Measurements from ENCODE around the gene ZNF653. TPM values are rescaled to one million over a fixed set of nuclear protein-coding genes. Genes with fewer than 3 reads are reported as not detected.
"Not testable (repeated sequence)": the region's sequence is repeated elsewhere in the genome, so short reads cannot be mapped to it uniquely, and the experiment has no call there.

Gene ZNF653
- total RNA-seq, 1 donor from 2014 or later, result 13.4 TPM

DNA sequence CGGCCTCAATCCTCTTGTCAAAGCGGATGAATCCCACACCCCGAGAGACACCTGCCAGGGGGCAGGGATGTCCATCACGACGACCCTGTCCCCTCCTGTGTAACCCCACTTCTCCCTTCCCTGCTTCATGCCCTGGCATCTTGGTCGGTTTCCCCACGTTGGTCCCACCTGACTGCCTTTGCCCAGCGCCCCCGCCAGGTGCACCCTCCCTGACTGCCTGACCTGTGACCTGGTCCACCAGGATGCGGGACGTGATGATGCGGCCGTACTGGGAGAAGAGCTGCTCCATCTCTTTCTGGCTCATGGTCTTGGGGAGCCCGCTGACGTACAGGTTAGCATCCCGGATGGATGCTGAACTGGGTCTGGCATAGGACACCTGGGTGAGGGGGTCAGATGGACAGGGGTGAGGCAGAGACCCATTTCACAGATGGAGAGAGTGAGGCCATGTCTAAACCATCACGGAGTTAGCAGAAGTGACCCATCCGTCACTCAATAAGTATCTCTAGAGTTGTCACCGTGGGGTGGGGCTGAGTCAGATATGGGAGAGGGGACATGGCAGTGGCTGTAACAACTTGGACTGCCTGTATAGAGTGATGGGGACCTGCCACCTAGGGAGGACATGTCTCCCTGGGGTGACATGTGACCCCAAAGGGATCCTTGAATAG is 47.3 kb downstream of the ZNF653 start:
- TF ChIP-seq, protein P1, sequence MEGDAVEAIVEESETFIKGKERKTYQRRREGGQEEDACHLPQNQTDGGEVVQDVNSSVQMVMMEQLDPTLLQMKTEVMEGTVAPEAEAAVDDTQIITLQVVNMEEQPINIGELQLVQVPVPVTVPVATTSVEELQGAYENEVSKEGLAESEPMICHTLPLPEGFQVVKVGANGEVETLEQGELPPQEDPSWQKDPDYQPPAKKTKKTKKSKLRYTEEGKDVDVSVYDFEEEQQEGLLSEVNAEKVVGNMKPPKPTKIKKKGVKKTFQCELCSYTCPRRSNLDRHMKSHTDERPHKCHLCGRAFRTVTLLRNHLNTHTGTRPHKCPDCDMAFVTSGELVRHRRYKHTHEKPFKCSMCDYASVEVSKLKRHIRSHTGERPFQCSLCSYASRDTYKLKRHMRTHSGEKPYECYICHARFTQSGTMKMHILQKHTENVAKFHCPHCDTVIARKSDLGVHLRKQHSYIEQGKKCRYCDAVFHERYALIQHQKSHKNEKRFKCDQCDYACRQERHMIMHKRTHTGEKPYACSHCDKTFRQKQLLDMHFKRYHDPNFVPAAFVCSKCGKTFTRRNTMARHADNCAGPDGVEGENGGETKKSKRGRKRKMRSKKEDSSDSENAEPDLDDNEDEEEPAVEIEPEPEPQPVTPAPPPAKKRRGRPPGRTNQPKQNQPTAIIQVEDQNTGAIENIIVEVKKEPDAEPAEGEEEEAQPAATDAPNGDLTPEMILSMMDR (conservative IDR thresholded peaks at IDR 0.05), result no peak
- Mint-ChIP-seq H3K27me3 (peaks cover 3% of the 10 kb centered on the region), H3K4me1 (ENCODE audit: unreplicated experiment) (peaks cover 2% of the 10 kb centered on the region), H3K27ac (no peak overlapping the region), H3K36me3 (no peaks in the 10 kb centered on the region), H3K4me3 (no peak overlapping the region), H3K9me3 (no peaks in the 10 kb centered on the region)
- no peak for DNase-seq (ENCODE audit: extremely low spot score, unreplicated experiment)

DNA sequence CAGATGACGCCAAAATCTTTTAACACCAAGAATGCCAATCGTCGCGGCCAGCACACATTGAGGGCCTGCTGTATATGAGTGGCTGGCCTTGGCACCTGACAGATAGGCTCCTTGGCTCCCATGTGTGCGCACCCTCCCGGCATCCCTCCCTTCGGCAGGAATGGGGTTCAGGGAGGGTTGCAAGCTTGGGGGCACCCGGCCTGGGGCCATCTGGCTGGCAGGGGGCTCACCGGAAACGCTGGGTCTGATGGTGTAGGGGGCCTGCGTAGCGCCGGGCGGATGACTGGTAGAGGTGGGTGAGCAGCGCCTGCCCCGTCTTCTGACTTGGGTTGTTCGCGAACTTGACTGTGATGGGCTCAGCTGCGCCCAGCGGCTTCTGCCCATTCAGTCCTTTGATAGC is 47.8 kb downstream of the ZNF653 start:
- Mint-ChIP-seq H3K27ac (no peak overlapping the region), H3K27me3 (peaks cover 3% of the 10 kb centered on the region), H3K36me3 (no peaks in the 10 kb centered on the region), H3K4me3 (no peak overlapping the region), H3K4me1 (ENCODE audit: unreplicated experiment) (peaks cover 3% of the 10 kb centered on the region), H3K9me3 (no peaks in the 10 kb centered on the region)
- DNase-seq (ENCODE audit: extremely low spot score, unreplicated experiment), result no peak
- TF ChIP-seq, protein P1 (conservative IDR thresholded peaks at IDR 0.05), result no peak

DNA sequence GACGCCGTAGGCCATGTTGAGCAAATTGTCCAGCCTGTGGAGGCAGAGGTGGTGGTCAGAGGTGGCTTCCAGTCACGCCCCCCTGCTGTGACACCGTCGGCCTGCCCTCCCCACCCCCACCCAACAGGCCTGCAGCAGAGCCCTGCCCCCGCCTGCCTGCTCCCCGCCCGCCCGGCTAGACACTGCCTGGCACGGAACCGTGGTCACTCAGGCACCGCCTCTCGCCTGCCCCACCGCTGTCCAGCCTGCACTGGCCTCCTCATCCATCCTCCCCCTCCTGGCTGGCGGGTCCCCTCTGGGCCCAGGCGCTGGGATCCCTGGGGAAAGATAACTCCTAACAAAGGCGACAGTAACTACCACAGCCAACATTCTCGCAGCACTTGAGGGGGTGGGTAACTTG is 48.5 kb downstream of the ZNF653 start:
- no peak for DNase-seq (ENCODE audit: extremely low spot score, unreplicated experiment)
- Mint-ChIP-seq H3K27me3 (peaks cover 3% of the 10 kb centered on the region), H3K27ac (no peak overlapping the region), H3K9me3 (no peaks in the 10 kb centered on the region), H3K4me3 (no peak overlapping the region), H3K4me1 (ENCODE audit: unreplicated experiment) (peaks cover 10% of the 10 kb centered on the region), H3K36me3 (no peaks in the 10 kb centered on the region)
- TF ChIP-seq, protein P1 (conservative IDR thresholded peaks at IDR 0.05), result no peak

DNA sequence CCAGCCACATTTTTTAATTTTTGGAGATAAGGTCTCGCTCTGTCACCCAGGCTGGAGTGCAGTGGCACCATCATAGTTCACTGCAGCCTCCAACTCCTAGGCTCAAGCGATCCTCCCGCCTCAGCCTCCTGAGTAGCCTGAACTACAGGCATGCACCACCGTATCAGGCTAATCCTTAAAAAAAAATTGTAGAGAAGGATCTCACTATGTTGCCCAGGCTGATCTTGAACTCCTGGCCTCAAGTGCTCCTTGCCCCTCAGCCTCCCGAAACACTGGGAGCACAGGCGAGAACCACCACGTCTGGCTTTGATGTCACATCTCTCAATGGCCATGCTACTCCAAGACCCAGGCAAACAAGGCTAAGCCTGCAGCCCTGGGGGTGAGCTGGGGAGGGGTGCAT is 49.0 kb downstream of the ZNF653 start:
- peaks cover 12% of the 10 kb centered on the region for H3K4me1 Mint-ChIP-seq (ENCODE audit: unreplicated experiment)
- H3K27me3 Mint-ChIP-seq, result peaks cover 3% of the 10 kb centered on the region
- H3K36me3 Mint-ChIP-seq, result no peaks in the 10 kb centered on the region
- TF ChIP-seq, protein P1 (conservative IDR thresholded peaks at IDR 0.05), result no peak
- no peak overlapping the region for H3K27ac Mint-ChIP-seq
- no peaks in the 10 kb centered on the region for H3K9me3 Mint-ChIP-seq
- H3K4me3 Mint-ChIP-seq, result no peak overlapping the region
- no peak for DNase-seq (ENCODE audit: extremely low spot score, unreplicated experiment)

DNA sequence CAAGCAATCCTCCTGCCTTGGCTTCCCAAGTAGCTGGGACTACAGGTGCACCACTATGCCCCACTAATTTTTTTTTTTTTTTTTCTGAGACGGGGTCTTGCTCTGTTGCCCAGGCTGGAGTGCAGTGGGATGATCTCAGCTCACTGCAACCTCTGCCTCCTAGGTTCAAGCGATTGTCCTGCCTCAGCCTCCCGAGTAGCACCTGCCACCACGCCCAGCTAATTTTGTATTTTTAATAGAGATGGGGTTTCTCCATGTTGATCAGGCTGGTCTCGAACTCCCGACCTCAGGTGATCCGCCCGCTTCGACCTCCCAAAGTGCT is 50.4 kb downstream of the ZNF653 start:
- peaks cover 12% of the 10 kb centered on the region for H3K4me1 Mint-ChIP-seq (ENCODE audit: unreplicated experiment)
- H3K9me3 Mint-ChIP-seq; H3K36me3 Mint-ChIP-seq; DNase-seq (ENCODE audit: extremely low spot score, unreplicated experiment); H3K4me3 Mint-ChIP-seq; H3K27me3 Mint-ChIP-seq; H3K27ac Mint-ChIP-seq: not testable (repeated sequence)

- H3K27me3 Mint-ChIP-seq, result peaks cover 3% of the 10 kb centered on the region
- H3K4me3 Mint-ChIP-seq, result no peak overlapping the region
- DNase-seq (ENCODE audit: extremely low spot score, unreplicated experiment), result no peak
- H3K4me1 Mint-ChIP-seq (ENCODE audit: unreplicated experiment), result peaks cover 12% of the 10 kb centered on the region
- no peaks in the 10 kb centered on the region for H3K9me3 Mint-ChIP-seq
- H3K36me3 Mint-ChIP-seq, result no peaks in the 10 kb centered on the region
- TF ChIP-seq, protein P1 (conservative IDR thresholded peaks at IDR 0.05), result peak; percentile 69
- H3K27ac Mint-ChIP-seq, result peak overlapping the region; percentile 11
These were observed 51.9 kb downstream of the ZNF653 start for GRCh38 chr19:11453468-11454341.

Data from type B pancreatic cell (in vitro differentiated cells).